ENCODE results near the gene C17orf78.

Gene C17orf78

DNA sequence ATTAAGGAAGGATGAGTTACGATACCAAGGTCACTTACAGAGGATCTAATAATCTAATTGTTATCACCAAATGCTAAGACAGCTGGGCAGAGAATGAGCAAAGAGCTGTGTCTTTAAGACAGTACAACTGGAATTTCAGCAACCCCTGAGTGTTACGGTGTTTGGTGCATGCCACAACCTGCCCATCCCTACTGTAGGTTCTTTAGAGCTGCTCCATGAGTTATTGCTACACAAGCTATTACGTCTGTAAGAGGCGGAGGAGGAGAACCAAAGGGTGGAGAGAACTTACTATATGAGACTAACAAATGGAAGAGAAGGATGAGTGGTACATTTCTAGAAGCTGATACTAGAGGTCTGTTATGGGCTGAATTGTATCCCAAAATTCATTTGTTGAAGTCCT, 14.2 kb upstream of the C17orf78 start:
- ChIA-PET POLR2A (interaction anchor here (0.6 kb wide), 1 partner anchor 189 kb away, joined by 8 read pairs; no protein-coding TSS in a partner anchor), CTCF (interaction anchor here (0.5 to 1.7 kb wide), 3 partner anchors 12 to 1338 kb away, joined by 3 to 4 read pairs (median 3); no protein-coding TSS in a partner anchor)
- no peaks in the 10 kb centered on the region for H3K9me3 ChIP-seq (ENCODE audit: control extremely low read depth in 1 of 5, control insufficient read depth in 4 of 5, insufficient read depth in 2 of 5, low read depth in 1 of 5, low read length in 4 of 5)
- 96% methylated on average over 4 of the region's 4 CpGs for WGBS (ENCODE audit: insufficient coverage)
- H3K36me3 ChIP-seq (ENCODE audit: control insufficient read depth in 4 of 4, insufficient read depth in 4 of 4, low read length in 3 of 4) = peaks cover 0 to 4% (median 0%) of the 10 kb centered on the region in 4 experiments
- no peak overlapping the region for H3K27ac ChIP-seq (ENCODE audit: insufficient read depth in 1 of 2, low read depth in 1 of 2, low read length in 2 of 2, poor library complexity in 1 of 2, severe bottlenecking in 2 of 2)
- no peak for DNase-seq
- no peak overlapping the region for H3K4me3 ChIP-seq (ENCODE audit: control insufficient read depth in 1 of 7, extremely low read depth in 1 of 7, insufficient read depth in 4 of 7, low read depth in 2 of 7, low read length in 6 of 7)
- H3K4me1 ChIP-seq (ENCODE audit: control extremely low read depth in 1 of 4, control insufficient read depth in 4 of 4, insufficient read depth in 4 of 4, low read length in 3 of 4) = peaks cover 7 to 31% (median 22%) of the 10 kb centered on the region in 4 experiments
- no peaks in the 10 kb centered on the region for H3K27me3 ChIP-seq (replicated peaks in 2 of 5; ENCODE audit: control insufficient read depth in 4 of 5, insufficient read depth in 5 of 5, low read length in 4 of 5)

DNA sequence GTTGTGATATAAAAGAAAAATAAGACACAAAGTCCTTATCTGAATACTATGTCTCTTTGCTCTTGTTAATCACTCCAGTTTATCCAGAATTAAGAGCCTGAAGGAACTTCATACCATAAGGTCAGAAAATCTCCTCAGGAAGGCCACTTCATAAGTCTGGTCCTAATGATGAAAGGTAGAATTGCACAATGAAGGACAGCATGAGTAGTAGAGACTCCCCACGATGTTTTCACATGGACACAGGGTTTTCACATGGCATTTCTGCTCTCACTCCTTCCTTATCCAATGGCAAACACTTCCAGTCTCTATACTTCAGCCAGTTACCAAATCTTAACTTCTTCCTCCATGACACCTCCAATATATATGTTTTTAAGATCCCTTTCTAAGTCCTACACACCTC, 10.2 kb upstream of the C17orf78 start:
- POLR2A ChIA-PET = no interaction called here
- Histone ChIP-seq H3K27me3 (replicated peaks in 2 of 5; ENCODE audit: control insufficient read depth in 4 of 5, insufficient read depth in 5 of 5, low read length in 4 of 5) (no peaks in the 10 kb centered on the region), H3K9me3 (ENCODE audit: control extremely low read depth in 1 of 5, control insufficient read depth in 4 of 5, insufficient read depth in 2 of 5, low read depth in 1 of 5, low read length in 4 of 5) (no peaks in the 10 kb centered on the region), H3K4me3 (ENCODE audit: control insufficient read depth in 1 of 7, extremely low read depth in 1 of 7, insufficient read depth in 4 of 7, low read depth in 2 of 7, low read length in 6 of 7) (no peak overlapping the region), H3K36me3 (ENCODE audit: control insufficient read depth in 4 of 4, insufficient read depth in 4 of 4, low read length in 3 of 4) (no peaks in the 10 kb centered on the region), H3K27ac (ENCODE audit: insufficient read depth in 1 of 2, low read depth in 1 of 2, low read length in 2 of 2, poor library complexity in 1 of 2, severe bottlenecking in 2 of 2) (no peak overlapping the region), H3K4me1 (ENCODE audit: control extremely low read depth in 1 of 4, control insufficient read depth in 4 of 4, insufficient read depth in 4 of 4, low read length in 3 of 4) (peaks cover 0 to 3% (median under 1%) of the 10 kb centered on the region in 4 experiments)
- WGBS (ENCODE audit: insufficient coverage) = no CpG with 5 or more reads among the region's 1 CpG
- CTCF ChIA-PET = interaction anchor here (0.8 to 1.3 kb wide), 2 partner anchors 8 to 9 kb away, joined by 3 to 6 read pairs; no protein-coding TSS in a partner anchor
- DNase-seq = no peak

DNA sequence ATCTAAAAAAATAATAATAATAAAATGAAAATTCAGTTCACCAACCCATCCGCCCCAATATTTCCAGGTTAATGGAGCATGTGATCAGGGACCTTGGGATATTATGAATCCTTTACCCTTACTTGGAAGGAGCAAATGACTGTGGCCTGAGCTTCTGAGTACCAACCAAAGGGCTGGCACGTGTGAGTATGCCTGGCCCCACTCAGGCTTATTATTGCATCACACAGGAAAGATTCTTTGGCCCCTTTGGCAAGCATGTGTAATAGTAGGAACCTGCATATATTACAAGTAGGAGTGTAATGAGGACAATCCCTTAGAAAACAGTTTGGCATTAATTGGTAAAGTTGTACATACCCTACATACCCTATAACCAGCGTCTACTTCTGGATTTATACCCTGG, 7.2 kb upstream of the C17orf78 start:
- no peaks in the 10 kb centered on the region for H3K9me3 ChIP-seq (ENCODE audit: control extremely low read depth in 1 of 5, control insufficient read depth in 4 of 5, insufficient read depth in 2 of 5, low read depth in 1 of 5, low read length in 4 of 5)
- WGBS (ENCODE audit: insufficient coverage) = 100% methylated on average over 1 of the region's 3 CpGs
- H3K4me1 ChIP-seq (ENCODE audit: control extremely low read depth in 1 of 4, control insufficient read depth in 4 of 4, insufficient read depth in 4 of 4, low read length in 3 of 4) = no peaks in the 10 kb centered on the region
- H3K36me3 ChIP-seq (ENCODE audit: control insufficient read depth in 4 of 4, insufficient read depth in 4 of 4, low read length in 3 of 4) = no peaks in the 10 kb centered on the region
- POLR2A ChIA-PET = no interaction called here
- H3K4me3 ChIP-seq (ENCODE audit: control insufficient read depth in 1 of 7, extremely low read depth in 1 of 7, insufficient read depth in 4 of 7, low read depth in 2 of 7, low read length in 6 of 7) = no peak overlapping the region
- CTCF ChIA-PET = no interaction called here
- no peaks in the 10 kb centered on the region for H3K27me3 ChIP-seq (replicated peaks in 2 of 5; ENCODE audit: control insufficient read depth in 4 of 5, insufficient read depth in 5 of 5, low read length in 4 of 5)
- no peak for DNase-seq
- no peak overlapping the region for H3K27ac ChIP-seq (ENCODE audit: insufficient read depth in 1 of 2, low read depth in 1 of 2, low read length in 2 of 2, poor library complexity in 1 of 2, severe bottlenecking in 2 of 2)

DNA sequence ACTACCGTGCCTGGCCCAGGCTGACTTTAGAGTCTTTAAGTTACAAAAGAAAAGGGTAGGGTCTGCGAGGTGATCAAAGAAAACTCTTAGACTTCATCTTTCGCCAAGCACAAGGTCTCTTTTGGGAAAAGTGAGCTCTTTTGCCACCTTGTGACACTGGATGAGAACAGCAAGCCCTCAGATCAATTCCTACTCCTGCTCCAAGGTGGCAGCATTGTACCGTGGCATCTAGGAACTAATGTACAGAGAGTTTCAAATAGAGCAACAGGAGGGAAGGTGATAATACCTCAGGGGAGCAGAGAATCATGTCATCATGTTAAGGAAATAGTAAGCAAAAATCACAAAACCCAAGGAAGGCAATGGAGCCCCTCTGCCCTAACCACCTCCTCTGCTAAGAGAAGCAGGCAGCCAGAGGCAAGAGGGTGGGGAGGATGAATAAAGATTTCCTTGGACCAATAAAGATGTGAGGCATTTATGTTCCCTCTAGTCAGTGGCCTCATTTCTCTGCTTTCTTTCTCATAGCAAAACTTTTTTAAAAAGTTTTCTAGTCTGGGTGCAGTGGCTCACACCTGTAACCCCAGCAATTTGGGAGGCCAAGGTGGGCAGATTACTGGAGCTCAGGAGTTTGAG, 2.1 kb upstream of the C17orf78 start:
- Histone ChIP-seq H3K4me1 (ENCODE audit: control extremely low read depth in 1 of 4, control insufficient read depth in 4 of 4, insufficient read depth in 4 of 4, low read length in 3 of 4) (no peaks in the 10 kb centered on the region), H3K27me3 (replicated peaks in 2 of 5; ENCODE audit: control insufficient read depth in 4 of 5, insufficient read depth in 5 of 5, low read length in 4 of 5) (no peaks in the 10 kb centered on the region), H3K9me3 (ENCODE audit: control extremely low read depth in 1 of 5, control insufficient read depth in 4 of 5, insufficient read depth in 2 of 5, low read depth in 1 of 5, low read length in 4 of 5) (no peaks in the 10 kb centered on the region), H3K27ac (ENCODE audit: insufficient read depth in 1 of 2, low read depth in 1 of 2, low read length in 2 of 2, poor library complexity in 1 of 2, severe bottlenecking in 2 of 2) (no peak overlapping the region), H3K36me3 (ENCODE audit: control insufficient read depth in 4 of 4, insufficient read depth in 4 of 4, low read length in 3 of 4) (no peaks in the 10 kb centered on the region), H3K4me3 (ENCODE audit: control insufficient read depth in 1 of 7, extremely low read depth in 1 of 7, insufficient read depth in 4 of 7, low read depth in 2 of 7, low read length in 6 of 7) (no peak overlapping the region)
- DNase-seq = peak; percentile 84 to 91 (median 85)
- ChIA-PET CTCF (interaction anchor here (0.6 to 5.7 kb wide), 27 partner anchors 8 to 1205 kb away, joined by 3 to 35 read pairs (median 4); no protein-coding TSS in a partner anchor), POLR2A (no interaction called here)
- WGBS (ENCODE audit: insufficient coverage) = 10% methylated on average over 3 of the region's 4 CpGs

DNA sequence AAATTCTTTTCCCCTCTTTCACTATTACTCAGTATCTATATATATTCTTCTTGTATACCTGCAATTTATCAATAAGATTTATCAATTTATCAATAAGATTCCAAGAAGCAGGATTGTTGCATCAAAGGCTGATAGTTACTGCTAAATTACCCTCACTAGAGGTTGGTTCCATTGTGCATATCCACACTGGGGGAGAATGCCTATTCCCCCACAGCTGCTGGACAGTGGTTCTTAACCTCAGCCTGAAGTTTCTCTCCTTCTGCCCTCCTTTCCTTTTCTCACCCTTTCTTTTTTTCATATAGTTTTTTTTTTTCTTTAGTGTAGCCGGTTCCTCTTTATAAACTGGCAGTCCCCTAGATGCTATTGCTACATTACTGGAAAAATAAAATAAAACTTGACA, 6.3 kb downstream of the C17orf78 start:
- no peaks in the 10 kb centered on the region for H3K4me1 ChIP-seq (ENCODE audit: control extremely low read depth in 1 of 4, control insufficient read depth in 4 of 4, insufficient read depth in 4 of 4, low read length in 3 of 4)
- H3K4me3 ChIP-seq (ENCODE audit: control insufficient read depth in 1 of 7, extremely low read depth in 1 of 7, insufficient read depth in 4 of 7, low read depth in 2 of 7, low read length in 6 of 7) = no peak overlapping the region
- ChIA-PET CTCF (interaction anchor here (1.0 to 1.7 kb wide), 2 partner anchors 10 to 16 kb away, joined by 3 read pairs; no protein-coding TSS in a partner anchor), POLR2A (no interaction called here)
- H3K36me3 ChIP-seq (ENCODE audit: control insufficient read depth in 4 of 4, insufficient read depth in 4 of 4, low read length in 3 of 4) = no peaks in the 10 kb centered on the region
- H3K9me3 ChIP-seq (ENCODE audit: control extremely low read depth in 1 of 5, control insufficient read depth in 4 of 5, insufficient read depth in 2 of 5, low read depth in 1 of 5, low read length in 4 of 5) = no peaks in the 10 kb centered on the region
- no peak for DNase-seq
- no CpG with 5 or more reads among the region's 1 CpG for WGBS (ENCODE audit: insufficient coverage)
- no peaks in the 10 kb centered on the region for H3K27me3 ChIP-seq (replicated peaks in 2 of 5; ENCODE audit: control insufficient read depth in 4 of 5, insufficient read depth in 5 of 5, low read length in 4 of 5)
- no peak overlapping the region for H3K27ac ChIP-seq (ENCODE audit: insufficient read depth in 1 of 2, low read depth in 1 of 2, low read length in 2 of 2, poor library complexity in 1 of 2, severe bottlenecking in 2 of 2)

DNA sequence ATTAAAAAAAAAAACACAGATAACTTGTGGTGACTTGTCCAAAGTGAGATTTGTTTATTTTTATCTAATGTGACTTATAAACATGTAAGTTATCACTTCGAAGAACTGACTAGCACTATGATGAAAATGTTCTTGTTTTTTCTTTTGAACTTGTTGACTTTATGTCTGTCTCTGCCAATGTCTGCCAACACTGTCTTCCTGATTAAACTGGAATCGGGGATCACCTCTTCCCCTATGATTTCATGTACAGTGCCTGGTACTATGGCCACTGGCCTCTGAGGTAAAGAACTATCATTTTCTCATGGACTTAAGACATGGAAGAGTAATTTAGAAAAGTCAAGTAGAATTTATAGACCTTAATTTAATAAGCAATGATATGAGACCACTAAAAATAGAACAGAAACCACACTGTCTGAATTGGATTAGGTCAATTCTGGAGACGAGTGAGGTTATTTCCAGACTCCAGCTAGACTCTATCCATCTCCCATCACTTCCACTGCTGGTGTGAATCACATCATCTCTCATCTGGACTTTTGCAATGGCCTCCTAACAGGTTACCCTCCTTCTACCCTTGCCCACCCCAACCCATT, 8.9 kb downstream of the C17orf78 start:
- 100% methylated on average over 1 of the region's 3 CpGs for WGBS (ENCODE audit: insufficient coverage)
- H3K27ac ChIP-seq (ENCODE audit: insufficient read depth in 1 of 2, low read depth in 1 of 2, low read length in 2 of 2, poor library complexity in 1 of 2, severe bottlenecking in 2 of 2) = no peak overlapping the region
- ChIA-PET POLR2A (no interaction called here), CTCF (interaction anchor here (1.8 kb wide), 1 partner anchor 10 kb away, joined by 9 read pairs; the partner anchor contains the start of gene C17orf78)
- H3K4me3 ChIP-seq (ENCODE audit: control insufficient read depth in 1 of 7, extremely low read depth in 1 of 7, insufficient read depth in 4 of 7, low read depth in 2 of 7, low read length in 6 of 7) = no peak overlapping the region
- no peaks in the 10 kb centered on the region for H3K4me1 ChIP-seq (ENCODE audit: control extremely low read depth in 1 of 4, control insufficient read depth in 4 of 4, insufficient read depth in 4 of 4, low read length in 3 of 4)
- H3K9me3 ChIP-seq (ENCODE audit: control extremely low read depth in 1 of 5, control insufficient read depth in 4 of 5, insufficient read depth in 2 of 5, low read depth in 1 of 5, low read length in 4 of 5) = no peaks in the 10 kb centered on the region
- H3K27me3 ChIP-seq (replicated peaks in 2 of 5; ENCODE audit: control insufficient read depth in 4 of 5, insufficient read depth in 5 of 5, low read length in 4 of 5) = no peaks in the 10 kb centered on the region
- H3K36me3 ChIP-seq (ENCODE audit: control insufficient read depth in 4 of 4, insufficient read depth in 4 of 4, low read length in 3 of 4) = no peaks in the 10 kb centered on the region
- DNase-seq = no peak

DNA sequence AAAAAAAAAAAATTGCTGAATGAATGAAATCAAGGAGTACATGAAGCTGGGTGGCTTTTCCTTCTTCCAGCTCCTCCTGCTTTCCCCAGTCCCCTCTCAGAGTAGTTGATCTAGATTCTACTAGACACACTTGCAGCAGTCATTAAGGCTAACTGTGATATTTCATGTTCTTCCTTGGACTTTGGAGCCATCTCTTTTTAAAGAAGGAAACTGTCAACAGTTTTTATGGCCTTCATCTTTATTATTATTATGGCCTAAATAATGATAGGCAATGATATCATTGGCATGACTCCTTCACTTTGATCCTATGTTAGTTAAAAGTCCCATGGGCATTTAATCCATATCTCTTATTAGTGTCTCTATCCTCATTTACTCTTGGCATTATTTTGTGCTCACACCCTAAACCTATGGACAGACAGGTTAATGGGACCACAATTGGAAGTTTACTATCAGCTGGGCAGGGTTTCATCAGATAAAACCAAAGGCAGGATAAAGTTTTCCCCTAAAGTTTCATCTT, 9.7 kb downstream of the C17orf78 start:
- Histone ChIP-seq H3K27ac (ENCODE audit: insufficient read depth in 1 of 2, low read depth in 1 of 2, low read length in 2 of 2, poor library complexity in 1 of 2, severe bottlenecking in 2 of 2) (no peak overlapping the region), H3K4me3 (ENCODE audit: control insufficient read depth in 1 of 7, extremely low read depth in 1 of 7, insufficient read depth in 4 of 7, low read depth in 2 of 7, low read length in 6 of 7) (no peak overlapping the region), H3K9me3 (ENCODE audit: control extremely low read depth in 1 of 5, control insufficient read depth in 4 of 5, insufficient read depth in 2 of 5, low read depth in 1 of 5, low read length in 4 of 5) (no peaks in the 10 kb centered on the region), H3K27me3 (replicated peaks in 2 of 5; ENCODE audit: control insufficient read depth in 4 of 5, insufficient read depth in 5 of 5, low read length in 4 of 5) (no peaks in the 10 kb centered on the region), H3K36me3 (ENCODE audit: control insufficient read depth in 4 of 4, insufficient read depth in 4 of 4, low read length in 3 of 4) (no peaks in the 10 kb centered on the region), H3K4me1 (ENCODE audit: control extremely low read depth in 1 of 4, control insufficient read depth in 4 of 4, insufficient read depth in 4 of 4, low read length in 3 of 4) (no peaks in the 10 kb centered on the region)
- ChIA-PET POLR2A (interaction anchor here (0.6 kb wide), 1 partner anchor 416 kb away, joined by 3 read pairs; no protein-coding TSS in a partner anchor), CTCF (interaction anchor here (1.0 to 1.8 kb wide), 4 partner anchors 11 to 12 kb away, joined by 3 to 9 read pairs (median 4); partner anchors contain the start of gene C17orf78)
- DNase-seq = no peak

Measured in common myeloid progenitor, CD34-positive (primary cell).